Measurements from ENCODE around the gene SRBD1. TPM values are rescaled to one million over a fixed set of nuclear protein-coding genes. Genes with fewer than 3 reads are reported as not detected.

SRBD1 gene
- total and polyA plus RNA-seq, 2 donors (not counting 1 experiment from before 2014, with no cell fraction given): 9.6 to 18.7 TPM

DNA sequence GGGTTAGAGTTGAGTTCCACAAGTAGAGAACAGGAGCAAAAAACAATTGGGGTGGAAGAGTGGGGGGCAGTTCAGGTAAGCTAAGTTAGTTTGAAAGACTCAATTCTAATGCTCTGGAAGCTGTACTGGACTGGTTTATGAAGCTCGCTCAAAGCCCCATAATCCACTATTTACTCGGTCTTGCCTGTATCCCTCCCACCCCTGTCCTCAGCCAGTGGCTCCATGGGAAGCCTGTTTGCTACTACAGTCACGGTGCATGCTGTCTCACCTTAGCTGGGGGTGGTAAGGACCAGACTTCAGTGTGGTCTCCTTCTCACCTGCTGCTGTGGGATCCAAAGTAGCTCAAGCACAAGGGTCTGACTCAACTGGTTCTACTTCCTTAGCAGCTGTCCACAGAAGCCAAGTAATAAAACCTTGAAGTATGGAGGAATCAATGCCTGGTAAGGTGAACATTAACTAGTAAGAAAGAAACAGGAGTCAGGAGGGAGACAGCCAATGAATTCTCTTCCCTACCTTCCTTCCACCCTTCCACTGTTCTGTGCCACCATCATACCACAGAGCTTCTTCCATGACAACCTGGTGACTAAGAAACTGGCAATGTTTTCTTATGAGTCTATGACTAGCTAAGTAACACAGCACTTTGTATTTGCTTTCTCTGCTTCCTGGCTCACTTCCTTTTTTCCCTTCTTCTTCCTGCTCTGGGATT is 230.8 kb downstream of the SRBD1 start:
- TF ChIP-seq EZH2 (IDR thresholded peaks at IDR 0.05; ENCODE audit: low read length, missing control alignments): no peak
- no peak for TF ChIP-seq CTCF (conservative IDR thresholded peaks at IDR 0.05 in 1 of 2, IDR thresholded peaks at IDR 0.05 in 1 of 2; ENCODE audit: low read depth in 1 of 2, low read length in 2 of 2)
- H3K27me3 ChIP-seq (ENCODE audit: control insufficient read depth, insufficient read depth, low read length): no peaks in the 10 kb centered on the region
- H2AFZ ChIP-seq (ENCODE audit: low read length): no peak overlapping the region
- no peak overlapping the region for H3K9ac ChIP-seq (ENCODE audit: insufficient read depth, low read length)
- no peaks in the 10 kb centered on the region for H3K9me3 ChIP-seq (ENCODE audit: control insufficient read depth, insufficient read depth, low read depth, low read length)
- no peaks in the 10 kb centered on the region for H3K4me1 ChIP-seq (ENCODE audit: control insufficient read depth, extremely low read depth, insufficient read depth, low read length)
- H3K27ac ChIP-seq (ENCODE audit: insufficient read depth, low read length): no peak overlapping the region
- DNase-seq (ENCODE audit: low read depth in 2 of 2): peak; percentile 19 to 44
- H3K79me2 ChIP-seq (ENCODE audit: control insufficient read depth, insufficient read depth, low read length): no peaks in the 10 kb centered on the region
- no peak overlapping the region for H3K4me2 ChIP-seq (ENCODE audit: extremely low read depth, insufficient read depth, low read length)
- no peak overlapping the region for H3K4me3 ChIP-seq (replicated peaks in 1 of 4; ENCODE audit: control extremely low read depth in 1 of 4, insufficient read depth in 1 of 4, low read depth in 3 of 4, low read length in 4 of 4)
- no peaks in the 10 kb centered on the region for H4K20me1 ChIP-seq (ENCODE audit: control insufficient read depth, extremely low read depth, insufficient read depth, low read length)
- no peaks in the 10 kb centered on the region for H3K36me3 ChIP-seq (ENCODE audit: control insufficient read depth, insufficient read depth, low read length)

DNA sequence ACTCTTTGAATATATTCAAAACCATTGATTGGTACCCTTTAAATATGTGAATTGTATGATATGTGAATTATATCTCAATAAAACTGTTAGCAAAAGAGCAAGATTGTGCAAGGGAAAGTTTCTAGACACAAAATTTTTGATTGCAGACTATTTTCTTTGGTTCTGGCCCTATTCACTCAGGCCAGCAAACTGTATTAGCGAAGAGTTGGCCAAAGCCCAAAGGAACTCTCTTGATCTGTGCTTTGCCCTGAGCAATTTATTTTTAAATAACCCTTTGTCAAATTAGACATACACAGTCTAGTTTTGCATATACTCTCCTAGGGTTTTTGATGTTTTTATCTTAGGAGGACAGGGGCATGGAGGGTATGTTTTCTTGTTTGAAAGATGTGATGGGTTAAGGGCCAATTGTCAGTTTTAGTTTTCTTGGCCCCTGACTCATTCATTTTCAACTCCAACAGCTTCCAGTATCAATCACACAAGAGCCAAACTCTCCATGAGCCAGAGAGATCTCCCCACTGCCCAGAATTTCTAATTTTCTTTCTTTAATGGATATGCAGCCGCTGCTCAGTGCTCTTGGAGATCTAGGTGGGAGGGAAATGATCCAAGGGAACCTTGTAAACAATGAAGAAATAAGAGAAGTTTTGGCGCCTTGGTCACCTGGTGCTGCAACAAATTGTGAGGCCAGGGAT is 231.5 kb downstream of the SRBD1 start:
- TF ChIP-seq CTCF (conservative IDR thresholded peaks at IDR 0.05 in 1 of 2, IDR thresholded peaks at IDR 0.05 in 1 of 2; ENCODE audit: low read depth in 1 of 2, low read length in 2 of 2) (no peak), EZH2 (IDR thresholded peaks at IDR 0.05; ENCODE audit: low read length, missing control alignments) (no peak)
- H3K79me2 ChIP-seq (ENCODE audit: control insufficient read depth, insufficient read depth, low read length): no peaks in the 10 kb centered on the region
- H3K4me1 ChIP-seq (ENCODE audit: control insufficient read depth, extremely low read depth, insufficient read depth, low read length): no peaks in the 10 kb centered on the region
- H3K9me3 ChIP-seq (ENCODE audit: control insufficient read depth, insufficient read depth, low read depth, low read length): no peaks in the 10 kb centered on the region
- no peak overlapping the region for H3K9ac ChIP-seq (ENCODE audit: insufficient read depth, low read length)
- no peaks in the 10 kb centered on the region for H3K27me3 ChIP-seq (ENCODE audit: control insufficient read depth, insufficient read depth, low read length)
- H4K20me1 ChIP-seq (ENCODE audit: control insufficient read depth, extremely low read depth, insufficient read depth, low read length): no peaks in the 10 kb centered on the region
- H3K4me3 ChIP-seq (replicated peaks in 1 of 4; ENCODE audit: control extremely low read depth in 1 of 4, insufficient read depth in 1 of 4, low read depth in 3 of 4, low read length in 4 of 4): no peak overlapping the region
- H3K36me3 ChIP-seq (ENCODE audit: control insufficient read depth, insufficient read depth, low read length): no peaks in the 10 kb centered on the region
- no peak for DNase-seq (ENCODE audit: low read depth in 2 of 2)
- no peak overlapping the region for H3K4me2 ChIP-seq (ENCODE audit: extremely low read depth, insufficient read depth, low read length)
- H3K27ac ChIP-seq (ENCODE audit: insufficient read depth, low read length): no peak overlapping the region
- no peak overlapping the region for H2AFZ ChIP-seq (ENCODE audit: low read length)

DNA sequence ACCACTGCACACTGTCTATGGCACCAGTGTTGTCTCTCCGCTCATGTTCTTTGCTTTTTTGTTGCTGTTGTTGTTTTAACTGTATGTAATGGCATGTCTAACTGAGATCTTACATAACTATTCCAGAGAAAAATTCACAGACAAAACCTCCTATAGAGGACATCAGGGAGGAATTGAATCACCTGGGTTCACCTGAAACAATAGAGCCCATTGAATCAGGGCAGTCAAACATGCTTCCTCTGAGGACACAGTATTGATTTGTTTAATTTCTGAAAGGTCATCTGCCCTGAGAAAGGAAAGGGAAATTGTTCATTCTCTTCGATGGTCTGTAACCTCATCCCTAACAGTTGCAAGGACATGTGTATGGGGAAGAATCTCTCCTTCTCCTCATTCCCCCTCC is 237.5 kb downstream of the SRBD1 start:
- H3K27ac ChIP-seq (ENCODE audit: insufficient read depth, low read length): no peak overlapping the region
- no peak overlapping the region for H2AFZ ChIP-seq (ENCODE audit: low read length)
- H3K79me2 ChIP-seq (ENCODE audit: control insufficient read depth, insufficient read depth, low read length): no peaks in the 10 kb centered on the region
- TF ChIP-seq CTCF (conservative IDR thresholded peaks at IDR 0.05 in 1 of 2, IDR thresholded peaks at IDR 0.05 in 1 of 2; ENCODE audit: low read depth in 1 of 2, low read length in 2 of 2): no peak
- no peak for TF ChIP-seq EZH2 (IDR thresholded peaks at IDR 0.05; ENCODE audit: low read length, missing control alignments)
- no peaks in the 10 kb centered on the region for H3K9me3 ChIP-seq (ENCODE audit: control insufficient read depth, insufficient read depth, low read depth, low read length)
- H3K9ac ChIP-seq (ENCODE audit: insufficient read depth, low read length): no peak overlapping the region
- H3K27me3 ChIP-seq (ENCODE audit: control insufficient read depth, insufficient read depth, low read length): no peaks in the 10 kb centered on the region
- H3K36me3 ChIP-seq (ENCODE audit: control insufficient read depth, insufficient read depth, low read length): no peaks in the 10 kb centered on the region
- H3K4me1 ChIP-seq (ENCODE audit: control insufficient read depth, extremely low read depth, insufficient read depth, low read length): no peaks in the 10 kb centered on the region
- no peak overlapping the region for H3K4me2 ChIP-seq (ENCODE audit: extremely low read depth, insufficient read depth, low read length)
- no peak overlapping the region for H3K4me3 ChIP-seq (replicated peaks in 1 of 4; ENCODE audit: control extremely low read depth in 1 of 4, insufficient read depth in 1 of 4, low read depth in 3 of 4, low read length in 4 of 4)
- H4K20me1 ChIP-seq (ENCODE audit: control insufficient read depth, extremely low read depth, insufficient read depth, low read length): no peaks in the 10 kb centered on the region
- no peak for DNase-seq (ENCODE audit: low read depth in 2 of 2)

All from fibroblast of lung (primary cell).